NT2/D1 (cell line): ENCODE data around the gene FUBP3.

Experiments
- DNase-seq: peaks from one replicate; pipeline ENCODE4 v3.0.0-alpha.2; 2011; ENCODE audit warnings: low read depth, low spot score
- H3K27me3 ChIP-seq: 2 replicates; pipeline ENCODE4 v1.6.0; 2011; ENCODE audit warnings: mild to moderate bottlenecking; ENCODE audit not compliant: insufficient read length, insufficient read depth
- H3K36me3 ChIP-seq: 2 replicates; pipeline ENCODE4 v1.6.1; 2011; ENCODE audit warnings: mild to moderate bottlenecking, low read length, mixed read lengths; ENCODE audit not compliant: insufficient read depth, insufficient read length
- H3K4me1 ChIP-seq: 2 replicates; pipeline ENCODE4 v1.5.1; 2011; ENCODE audit not compliant: insufficient read depth, insufficient read length
- H3K4me3 ChIP-seq: 2 replicates; pipeline ENCODE4 v1.5.1; 2011; ENCODE audit warnings: low read depth; ENCODE audit not compliant: insufficient read length
- H3K9ac ChIP-seq: 2 replicates; pipeline ENCODE4 v1.6.0; 2011; ENCODE audit warnings: low read depth; ENCODE audit not compliant: insufficient read length
- H3K9me3 ChIP-seq: 2 replicates; pipeline ENCODE4 v1.5.1; 2011; ENCODE audit warnings: mild to moderate bottlenecking, low read length; ENCODE audit not compliant: insufficient read depth
- SUZ12 ChIP-seq: IDR thresholded peaks from 2 replicates; pipeline ENCODE4 v1.6.1; 2011; ENCODE audit not compliant: insufficient read length, insufficient read depth; ENCODE audit errors: extremely low read depth
- YY1 ChIP-seq: IDR thresholded peaks from 2 replicates; pipeline ENCODE4 v1.6.1; 2011; ENCODE audit not compliant: insufficient read length, insufficient read depth
- ZNF274 ChIP-seq: IDR thresholded peaks from 2 replicates; pipeline ENCODE4 v1.6.1; 2011; ENCODE audit warnings: mild to moderate bottlenecking, low read depth, low read length

The FUBP3 gene

GRCh38 chr9:130662099-130662969, 83.0 kb downstream of the FUBP3 start:
- H3K4me1 ChIP-seq: peaks cover 17% of the 10 kb centered on the region
- DNase-seq: no peak
- H3K36me3 ChIP-seq: no peaks in the 10 kb centered on the region
- H3K9me3 ChIP-seq: no peaks in the 10 kb centered on the region
- H3K4me3 ChIP-seq: peak overlapping the region; percentile 5
- TF ChIP-seq ZNF274: no peak
- TF ChIP-seq SUZ12: peak; percentile 95
- peak overlapping the region; percentile 26 for H3K9ac ChIP-seq
- H3K27me3 ChIP-seq: peaks cover 99% of the 10 kb centered on the region

GRCh38 chr9:130662970-130663257, 83.5 kb downstream of the FUBP3 start:
- no peaks in the 10 kb centered on the region for H3K36me3 ChIP-seq
- no peak overlapping the region for H3K9ac ChIP-seq
- DNase-seq: no peak
- H3K9me3 ChIP-seq: no peaks in the 10 kb centered on the region
- no peak for TF ChIP-seq SUZ12
- TF ChIP-seq ZNF274: no peak
- TF ChIP-seq YY1: no peak
- H3K4me3 ChIP-seq: no peak overlapping the region
- peaks cover 100% of the 10 kb centered on the region for H3K27me3 ChIP-seq
- H3K4me1 ChIP-seq: peaks cover 17% of the 10 kb centered on the region

- DNase-seq: no peak
- Histone ChIP-seq H3K27me3 (peaks cover 100% of the 10 kb centered on the region), H3K9me3 (no peaks in the 10 kb centered on the region), H3K4me1 (peaks cover 17% of the 10 kb centered on the region), H3K4me3 (peak overlapping the region; percentile 33), H3K36me3 (no peaks in the 10 kb centered on the region), H3K9ac (peak overlapping the region; percentile 26)
- TF ChIP-seq YY1: no peak
- TF ChIP-seq SUZ12: peak; percentile 98
- no peak for TF ChIP-seq ZNF274
Observed at GRCh38 chr9:130663258-130663976, 84.0 kb downstream of the FUBP3 start.

GRCh38 chr9:130663977-130664250, 84.5 kb downstream of the FUBP3 start:
- Histone ChIP-seq H3K9ac (peak overlapping the region; percentile 26), H3K27me3 (peaks cover 99% of the 10 kb centered on the region), H3K9me3 (no peaks in the 10 kb centered on the region), H3K36me3 (no peaks in the 10 kb centered on the region), H3K4me1 (peaks cover 17% of the 10 kb centered on the region), H3K4me3 (peak overlapping the region; percentile 33)
- TF ChIP-seq YY1 (no peak), SUZ12 (peak; percentile 69), ZNF274 (no peak)
- no peak for DNase-seq

- H3K4me3 ChIP-seq: peak within 1 kb of the TSS; percentile 33
- no peak for TF ChIP-seq YY1
- peak; percentile 33 for TF ChIP-seq SUZ12
- H3K4me1 ChIP-seq: peaks cover 17% of the 10 kb centered on the region
- H3K36me3 ChIP-seq: no peaks in the 10 kb centered on the region
- H3K27me3 ChIP-seq: peaks cover 94% of the 10 kb centered on the region
- peak within 1 kb of the TSS; percentile 26 for H3K9ac ChIP-seq
- DNase-seq: no peak
- H3K9me3 ChIP-seq: no peaks in the 10 kb centered on the region
Observed at GRCh38 chr9:130664251-130665028, 85.1 kb downstream of the FUBP3 start, which contains the start of gene PRDM12. PRDM12 (plus strand) TSS chr9:130664594; CDS start chr9:130664654, 60 bp downstream.

GRCh38 chr9:130665029-130665430, 85.7 kb downstream of the FUBP3 start:
- H3K4me1 ChIP-seq: peaks cover 17% of the 10 kb centered on the region
- TF ChIP-seq YY1 (no peak), ZNF274 (no peak), SUZ12 (no peak)
- H3K4me3 ChIP-seq: peak overlapping the region; percentile 30

More at GRCh38 chr9:130665029-130665430, 85.7 kb downstream of the FUBP3 start:
- Histone ChIP-seq H3K36me3 (no peaks in the 10 kb centered on the region), H3K9ac (peak overlapping the region; percentile 8), H3K27me3 (peaks cover 88% of the 10 kb centered on the region), H3K9me3 (no peaks in the 10 kb centered on the region)
- DNase-seq: no peak
